ENCODE data around the gene SYCE3. TPM values are rescaled to one million over a fixed set of nuclear protein-coding genes. Genes with fewer than 3 reads are reported as not detected.

SYCE3 gene
- total and polyA plus RNA-seq, 9 donors: not detected

DNA sequence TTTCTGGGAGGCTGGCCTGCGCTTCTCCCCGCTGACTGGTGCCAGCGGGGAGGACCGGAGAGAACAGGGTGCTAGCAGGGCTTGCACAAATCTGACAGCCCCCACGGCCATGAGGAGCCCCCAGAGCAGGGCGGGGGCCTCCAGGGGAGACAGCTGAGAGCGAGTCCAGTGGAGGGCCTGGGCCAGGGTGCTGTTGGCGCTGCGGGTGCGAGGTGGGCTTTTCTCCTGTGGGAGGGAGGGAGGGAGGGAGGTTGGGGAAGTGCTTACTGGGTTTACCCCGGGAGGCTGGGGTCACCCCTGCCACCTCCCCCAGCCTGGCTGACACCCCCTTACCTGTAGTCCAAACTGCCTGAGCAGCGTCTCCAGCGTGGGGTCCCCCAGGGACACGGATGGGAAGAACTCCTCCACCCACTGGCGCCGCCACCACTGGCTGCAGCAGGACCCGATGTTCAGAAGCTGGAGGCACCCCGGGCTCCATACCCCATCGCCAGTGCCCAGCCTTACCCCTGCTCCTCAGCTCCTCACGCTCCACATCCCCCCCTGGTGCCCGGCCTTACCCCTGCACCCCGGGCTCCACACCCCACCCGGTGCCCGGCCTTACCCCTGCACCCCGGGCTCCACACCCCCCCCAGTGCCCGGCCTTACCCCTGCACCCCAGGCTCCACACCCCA, 59.1 kb downstream of the SYCE3 start:
- no peak for DNase-seq
- H3K36me3 ChIP-seq (ENCODE audit: control insufficient read depth, insufficient read depth, low read length): peaks cover 30% of the 10 kb centered on the region
- peaks cover 16% of the 10 kb centered on the region for H3K4me1 ChIP-seq (ENCODE audit: control insufficient read depth, insufficient read depth, low read length)
- H3K4me3 ChIP-seq (ENCODE audit: low read length): no peak overlapping the region
- H3K27ac ChIP-seq (ENCODE audit: low read length): no peak overlapping the region
- no peaks in the 10 kb centered on the region for H3K27me3 ChIP-seq (ENCODE audit: control insufficient read depth, insufficient read depth, low read length)
- WGBS (ENCODE audit: insufficient coverage): 88% methylated on average over 12 of the region's 26 CpGs
- H3K9me3 ChIP-seq (replicated peaks; ENCODE audit: control insufficient read depth, low read depth, low read length): no peaks in the 10 kb centered on the region

DNA sequence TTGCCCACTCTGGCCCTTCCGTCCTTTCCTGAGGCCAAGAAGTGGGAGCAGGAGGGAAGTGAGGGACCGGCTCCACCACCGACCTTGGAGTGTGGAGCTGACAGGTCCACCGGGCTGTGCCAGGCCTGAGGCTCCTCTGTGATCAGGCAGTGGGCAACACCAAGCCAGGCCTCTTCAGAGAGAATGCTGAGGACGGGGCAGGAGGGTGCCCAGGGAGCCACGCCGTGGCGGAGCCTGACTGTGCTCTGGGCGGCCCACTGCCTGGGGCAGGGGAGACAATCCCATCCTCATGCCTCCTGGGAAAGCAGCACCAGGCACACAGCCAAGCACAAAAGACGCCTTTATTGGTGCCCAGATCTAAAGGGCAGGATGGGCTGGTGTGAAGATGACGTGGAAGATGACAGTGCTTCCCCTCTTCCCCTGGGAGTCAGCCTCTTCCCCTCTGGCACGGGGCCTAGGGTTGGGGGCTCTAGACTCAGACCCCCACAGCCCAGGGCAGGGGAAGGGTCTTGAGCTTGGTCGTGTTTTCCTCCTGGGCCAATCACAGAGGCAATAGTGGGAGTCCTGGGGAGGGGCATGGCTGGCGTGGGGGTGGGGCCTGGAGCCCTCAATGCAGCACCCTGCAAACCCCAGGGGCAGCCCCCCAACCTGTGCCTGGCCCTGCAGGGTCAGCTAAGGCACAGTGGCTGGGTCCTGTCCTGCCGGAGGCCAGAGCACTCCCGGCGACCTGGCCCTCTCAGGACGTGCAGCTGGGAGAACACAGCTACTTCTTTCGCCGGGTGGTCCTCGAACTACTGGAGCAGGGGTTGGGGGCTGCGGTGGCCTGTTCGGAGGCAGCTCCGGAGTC, 59.9 kb downstream of the SYCE3 start:
- Histone ChIP-seq H3K9me3 (replicated peaks; ENCODE audit: control insufficient read depth, low read depth, low read length) (no peaks in the 10 kb centered on the region), H3K4me1 (ENCODE audit: control insufficient read depth, insufficient read depth, low read length) (peaks cover 16% of the 10 kb centered on the region), H3K27ac (ENCODE audit: low read length) (no peak overlapping the region), H3K4me3 (ENCODE audit: low read length) (no peak overlapping the region), H3K36me3 (ENCODE audit: control insufficient read depth, insufficient read depth, low read length) (peaks cover 30% of the 10 kb centered on the region), H3K27me3 (ENCODE audit: control insufficient read depth, insufficient read depth, low read length) (no peaks in the 10 kb centered on the region)
- DNase-seq: no peak
- WGBS (ENCODE audit: insufficient coverage): 84% methylated on average over 15 of the region's 24 CpGs

DNA sequence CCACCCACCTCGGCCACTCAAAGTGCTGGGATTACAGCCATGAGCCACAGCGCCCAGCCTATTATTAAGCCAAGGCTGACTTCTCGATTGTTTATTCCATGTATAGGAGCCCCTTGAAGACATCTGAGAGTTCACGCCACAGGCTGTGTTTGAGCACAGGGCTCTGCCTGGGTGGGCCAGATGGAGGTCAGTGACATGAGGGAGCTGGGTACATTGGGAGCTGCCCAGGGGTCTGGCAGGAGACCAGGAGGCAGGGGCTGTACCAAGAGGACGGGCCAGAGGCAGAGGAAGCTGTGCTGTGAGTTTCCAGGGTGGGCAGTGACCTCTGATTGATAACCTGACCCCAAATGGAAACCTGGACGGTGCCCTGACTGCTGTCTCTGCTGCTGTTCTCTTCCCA, 60.6 kb downstream of the SYCE3 start:
- WGBS (ENCODE audit: insufficient coverage): 77% methylated on average over 5 of the region's 6 CpGs
- peaks cover 30% of the 10 kb centered on the region for H3K36me3 ChIP-seq (ENCODE audit: control insufficient read depth, insufficient read depth, low read length)
- H3K9me3 ChIP-seq (replicated peaks; ENCODE audit: control insufficient read depth, low read depth, low read length): no peaks in the 10 kb centered on the region
- H3K27ac ChIP-seq (ENCODE audit: low read length): no peak overlapping the region
- H3K4me3 ChIP-seq (ENCODE audit: low read length): no peak overlapping the region
- H3K27me3 ChIP-seq (ENCODE audit: control insufficient read depth, insufficient read depth, low read length): peaks cover 2% of the 10 kb centered on the region
- no peak for DNase-seq
- H3K4me1 ChIP-seq (ENCODE audit: control insufficient read depth, insufficient read depth, low read length): peaks cover 14% of the 10 kb centered on the region

Other genes with a start within 250 kb of the SYCE3 start
- 2.0 TPM for gene DENND6B, start 235.9 kb downstream of the SYCE3 start, total RNA-seq
- gene DENND6B, start 235.9 kb downstream of the SYCE3 start, polyA plus RNA-seq (ENCODE audit: insufficient read depth in 1 of 8, insufficient read length in 8 of 8, low replicate concordance in 1 of 8): 1 to 10 TPM; 3.9 to 7.1 (median 4.8) TPM
- gene PPP6R2, start 219.6 kb downstream of the SYCE3 start, total RNA-seq: 36.4 TPM
- gene PPP6R2, start 219.6 kb downstream of the SYCE3 start, polyA plus RNA-seq (ENCODE audit: insufficient read depth in 1 of 8, insufficient read length in 8 of 8, low replicate concordance in 1 of 8): 10 to 100 TPM; 29.8 to 41.5 (median 36.2) TPM
- gene SBF1, start 87.9 kb downstream of the SYCE3 start, total RNA-seq: 36.5 TPM
- gene SBF1, start 87.9 kb downstream of the SYCE3 start, polyA plus RNA-seq (ENCODE audit: insufficient read depth in 1 of 8, insufficient read length in 8 of 8, low replicate concordance in 1 of 8): 10 to 100 TPM; 34.6 to 49.7 (median 45.2) TPM
- 0.40 TPM for gene ADM2, start 81.4 kb downstream of the SYCE3 start, total RNA-seq
- gene ADM2, start 81.4 kb downstream of the SYCE3 start, polyA plus RNA-seq (ENCODE audit: insufficient read depth in 1 of 8, insufficient read length in 8 of 8, low replicate concordance in 1 of 8): under 1 TPM; 0.23 to 0.81 (median 0.54) TPM
- not detected for gene MIOX, start 76.1 kb downstream of the SYCE3 start, total RNA-seq
- under 1 TPM in 4 of 8 donors, not detected in 4; 0.08 to 0.12 (median 0.10) TPM for gene MIOX, start 76.1 kb downstream of the SYCE3 start, polyA plus RNA-seq (ENCODE audit: insufficient read depth in 1 of 8, insufficient read length in 8 of 8, low replicate concordance in 1 of 8)
- gene LMF2, start 55.2 kb downstream of the SYCE3 start, total RNA-seq: 27.0 TPM
- gene LMF2, start 55.2 kb downstream of the SYCE3 start, polyA plus RNA-seq (ENCODE audit: insufficient read depth in 1 of 8, insufficient read length in 8 of 8, low replicate concordance in 1 of 8): 10 to 100 TPM; 35.5 to 54.1 (median 44.9) TPM
- 34.8 TPM for gene NCAPH2, start 54.7 kb downstream of the SYCE3 start, total RNA-seq
- 10 to 100 TPM; 30.7 to 40.3 (median 37.6) TPM for gene NCAPH2, start 54.7 kb downstream of the SYCE3 start, polyA plus RNA-seq (ENCODE audit: insufficient read depth in 1 of 8, insufficient read length in 8 of 8, low replicate concordance in 1 of 8)
- gene SCO2, start 37.3 kb downstream of the SYCE3 start, total RNA-seq: 0.40 TPM
- gene SCO2, start 37.3 kb downstream of the SYCE3 start, polyA plus RNA-seq (ENCODE audit: insufficient read depth in 1 of 8, insufficient read length in 8 of 8, low replicate concordance in 1 of 8): 1 to 10 TPM in 6 of 8 donors, under 1 TPM in 2; 0.71 to 7.0 (median 3.3) TPM
- 3.2 TPM for gene TYMP, start 32.9 kb downstream of the SYCE3 start, total RNA-seq
- 1 to 10 TPM; 3.4 to 5.8 (median 4.1) TPM for gene TYMP, start 32.9 kb downstream of the SYCE3 start, polyA plus RNA-seq (ENCODE audit: insufficient read depth in 1 of 8, insufficient read length in 8 of 8, low replicate concordance in 1 of 8)
- not detected for gene KLHDC7B, start 17.0 kb downstream of the SYCE3 start, total RNA-seq
- under 1 TPM in 4 of 8 donors, not detected in 4; 0.03 to 0.35 (median 0.07) TPM for gene KLHDC7B, start 17.0 kb downstream of the SYCE3 start, polyA plus RNA-seq (ENCODE audit: insufficient read depth in 1 of 8, insufficient read length in 8 of 8, low replicate concordance in 1 of 8)
- 46.2 TPM for gene CPT1B, start 15.5 kb upstream of the SYCE3 start, total RNA-seq
- 10 to 100 TPM; 24.5 to 66.6 (median 42.7) TPM for gene CPT1B, start 15.5 kb upstream of the SYCE3 start, polyA plus RNA-seq (ENCODE audit: insufficient read depth in 1 of 8, insufficient read length in 8 of 8, low replicate concordance in 1 of 8)
- 47.5 TPM for gene CHKB, start 19.9 kb upstream of the SYCE3 start, total RNA-seq
- gene CHKB, start 19.9 kb upstream of the SYCE3 start, polyA plus RNA-seq (ENCODE audit: insufficient read depth in 1 of 8, insufficient read length in 8 of 8, low replicate concordance in 1 of 8): 10 to 100 TPM; 38.6 to 61.7 (median 47.2) TPM
- 0.22 TPM for gene MAPK8IP2, start 37.9 kb upstream of the SYCE3 start, total RNA-seq
- gene MAPK8IP2, start 37.9 kb upstream of the SYCE3 start, polyA plus RNA-seq (ENCODE audit: insufficient read depth in 1 of 8, insufficient read length in 8 of 8, low replicate concordance in 1 of 8): under 1 TPM; 0.34 to 0.68 (median 0.55) TPM
- gene ARSA, start 65.2 kb upstream of the SYCE3 start, total RNA-seq: 8.4 TPM
- gene ARSA, start 65.2 kb upstream of the SYCE3 start, polyA plus RNA-seq (ENCODE audit: insufficient read depth in 1 of 8, insufficient read length in 8 of 8, low replicate concordance in 1 of 8): 10 to 100 TPM; 11.4 to 21.9 (median 15.2) TPM
- gene SHANK3, start 109.9 kb upstream of the SYCE3 start, total RNA-seq: 4.3 TPM
- gene SHANK3, start 109.9 kb upstream of the SYCE3 start, polyA plus RNA-seq (ENCODE audit: insufficient read depth in 1 of 8, insufficient read length in 8 of 8, low replicate concordance in 1 of 8): 10 to 100 TPM; 11.9 to 25.1 (median 16.6) TPM
- gene ACR, start 175.3 kb upstream of the SYCE3 start, total RNA-seq: 0.09 TPM
- gene ACR, start 175.3 kb upstream of the SYCE3 start, polyA plus RNA-seq (ENCODE audit: insufficient read depth in 1 of 8, insufficient read length in 8 of 8, low replicate concordance in 1 of 8): under 1 TPM; 0.15 to 0.46 (median 0.23) TPM
- gene RABL2B, start 220.7 kb upstream of the SYCE3 start, total RNA-seq: 9.9 TPM
- 10 to 100 TPM; 14.6 to 29.8 (median 21.2) TPM for gene RABL2B, start 220.7 kb upstream of the SYCE3 start, polyA plus RNA-seq (ENCODE audit: insufficient read depth in 1 of 8, insufficient read length in 8 of 8, low replicate concordance in 1 of 8)